ENCODE results near the gene SLC25A47.

GRCh38 chr14:100312877-100313400 is 10.2 kb upstream of the SLC25A47 start:
- no peak for TF ChIP-seq CTCF (IDR thresholded peaks at IDR 0.05)
- TF ChIP-seq POLR2A (IDR thresholded peaks at IDR 0.05) = no peak

Measured in breast epithelium (tissue), 3 donors.